NCI-H2081 treated with DMSO at 0.1 percent for 48 hours (cell line): Measurements from ENCODE around the gene WDR18.

Experiments
- DNase-seq: peaks from one replicate; lab custom pipeline; 2025; lab: John Stamatoyannopoulos, UW

WDR18 gene

GRCh38 chr19:1042689-1043511 is 58.8 kb downstream of the WDR18 start:
- DNase-seq: no peak
